HEK293 (cell line): ENCODE measurements around the gene ATMIN.

ENCODE experiments used
- CTCF ChIA-PET: fragments of 350-600 bp; formaldehyde crosslinking; extraction: SDS; loops from one replicate; lab custom pipeline; 2021; ENCODE audit warnings: antibody characterized with exemption; lab: Yijun Ruan, JAX
- POLR2A ChIA-PET: fragments of 300-600 bp; formaldehyde crosslinking; extraction: SDS; loops from one replicate; lab custom pipeline; 2020; ENCODE audit warnings: antibody characterized with exemption, inconsistent platforms; lab: Yijun Ruan, JAX
- H3K27ac ChIP-seq: fragments of 200-500 bp; sonication (Bioruptor generic); 2 replicates; pipeline ENCODE4 v1.5.1; 2014; ENCODE audit warnings: low read depth, low read length, control low read depth, inconsistent platforms; ENCODE audit errors: extremely low read depth
- H3K36me3 ChIP-seq, 2 experiments: fragments of 200-500 bp in 1 of 2; sonication (Bioruptor generic) in 1 of 2; 1 replicate in 1 of 2; 2 replicates in 1 of 2; pipeline ENCODE4 v1.5.1; 2014 to 2017; ENCODE audit warnings: inconsistent platforms in 2 of 2, low read length in 2 of 2; ENCODE audit not compliant: control insufficient read depth in 2 of 2, insufficient read depth in 1 of 2
- H3K4me1 ChIP-seq: fragments of 200-500 bp; sonication (Bioruptor generic); 2 replicates; pipeline ENCODE4 v1.5.1; 2014; ENCODE audit warnings: mild to moderate bottlenecking, low read length, inconsistent platforms; ENCODE audit not compliant: control insufficient read depth, insufficient read depth
- H3K4me3 ChIP-seq: 2 replicates; pipeline ENCODE4 v1.5.1; 2011; ENCODE audit warnings: low read depth, mild to moderate bottlenecking, control low read depth, low read length, moderate library complexity
- H3K9me3 ChIP-seq: fragments of 200-500 bp; sonication (Bioruptor generic); 2 replicates; pipeline ENCODE4 v1.5.1; 2014; ENCODE audit warnings: low read depth, low read length, inconsistent platforms; ENCODE audit not compliant: control insufficient read depth, insufficient read depth
- GLI4 ChIP-seq: fragments of 450-650 bp; formaldehyde crosslinking; IDR thresholded peaks from 2 replicates; pipeline ENCODE4 v1.5.1; 2016; ENCODE audit warnings: missing biosample characterization, missing genetic modification characterization
- INSM2 ChIP-seq: fragments of 450-650 bp; formaldehyde crosslinking; IDR thresholded peaks from 2 replicates; pipeline ENCODE4 v1.5.1; 2016; ENCODE audit warnings: missing biosample characterization, missing genetic modification characterization
- KLF16 ChIP-seq: fragments of 450-650 bp; formaldehyde crosslinking; IDR thresholded peaks from 2 replicates; pipeline ENCODE4 v1.5.1; 2017; ENCODE audit warnings: missing biosample characterization, missing genetic modification characterization
- KLF8 ChIP-seq: fragments of 450-650 bp; formaldehyde crosslinking; IDR thresholded peaks from 2 replicates; pipeline ENCODE4 v1.5.1; 2016; ENCODE audit warnings: missing biosample characterization, missing genetic modification characterization
- PRDM10 ChIP-seq: fragments of 450-650 bp; formaldehyde crosslinking; IDR thresholded peaks from 2 replicates; pipeline ENCODE4 v1.5.1; 2016; ENCODE audit warnings: missing biosample characterization, missing genetic modification characterization
- PRDM6 ChIP-seq: fragments of 450-650 bp; formaldehyde crosslinking; IDR thresholded peaks from 2 replicates; pipeline ENCODE4 v1.5.1; 2017; ENCODE audit warnings: missing biosample characterization, missing genetic modification characterization
- YY1 ChIP-seq: fragments of 450-650 bp; formaldehyde crosslinking; IDR thresholded peaks from 2 replicates; pipeline ENCODE4 v1.5.1; 2018; ENCODE audit warnings: missing biosample characterization, missing genetic modification characterization
- ZBTB49 ChIP-seq: fragments of 450-650 bp; formaldehyde crosslinking; IDR thresholded peaks from 2 replicates; pipeline ENCODE4 v1.5.1; 2016; ENCODE audit warnings: missing biosample characterization, missing genetic modification characterization, low read depth
- ZBTB6 ChIP-seq: fragments of 450-650 bp; formaldehyde crosslinking; IDR thresholded peaks from 2 replicates; pipeline ENCODE4 v1.5.1; 2017; ENCODE audit warnings: missing biosample characterization, missing genetic modification characterization
- ZEB2 ChIP-seq: fragments of 450-650 bp; formaldehyde crosslinking; IDR thresholded peaks from 2 replicates; pipeline ENCODE4 v1.5.1; 2016; ENCODE audit warnings: missing biosample characterization, missing genetic modification characterization
- ZNF138 ChIP-seq: fragments of 450-650 bp; formaldehyde crosslinking; IDR thresholded peaks from 2 replicates; pipeline ENCODE4 v1.5.1; 2016; ENCODE audit warnings: missing biosample characterization, missing genetic modification characterization, borderline replicate concordance
- ZNF23 ChIP-seq: fragments of 450-650 bp; formaldehyde crosslinking; IDR thresholded peaks from 2 replicates; pipeline ENCODE4 v1.5.1; 2016; ENCODE audit warnings: missing biosample characterization, missing genetic modification characterization, borderline replicate concordance
- ZNF350 ChIP-seq: fragments of 450-650 bp; formaldehyde crosslinking; IDR thresholded peaks from 2 replicates; pipeline ENCODE4 v1.5.0; 2017; ENCODE audit warnings: missing biosample characterization, mild to moderate bottlenecking, missing genetic modification characterization
- ZNF610 ChIP-seq: fragments of 450-650 bp; formaldehyde crosslinking; IDR thresholded peaks from 2 replicates; pipeline ENCODE4 v1.5.1; 2016; ENCODE audit warnings: missing biosample characterization, missing genetic modification characterization, borderline replicate concordance
- ZNF704 ChIP-seq: fragments of 450-650 bp; formaldehyde crosslinking; IDR thresholded peaks from 2 replicates; pipeline ENCODE4 v1.5.1; 2016; ENCODE audit warnings: missing biosample characterization, missing genetic modification characterization
- ZNF768 ChIP-seq: fragments of 450-650 bp; formaldehyde crosslinking; IDR thresholded peaks from 2 replicates; pipeline ENCODE4 v1.5.1; 2018; ENCODE audit warnings: missing biosample characterization, mild to moderate bottlenecking, missing genetic modification characterization
- ZSCAN23 ChIP-seq: fragments of 450-650 bp; formaldehyde crosslinking; IDR thresholded peaks from 2 replicates; pipeline ENCODE4 v1.5.1; 2016; ENCODE audit warnings: missing biosample characterization, missing genetic modification characterization
- ZXDB ChIP-seq: fragments of 450-650 bp; formaldehyde crosslinking; IDR thresholded peaks from 2 replicates; pipeline ENCODE4 v1.5.1; 2016; ENCODE audit warnings: missing biosample characterization, missing genetic modification characterization

The ATMIN gene

GRCh38 chr16:81040842-81041241 lies 5.2 kb downstream of the ATMIN start:
- ChIA-PET CTCF (no interaction called here), POLR2A (no interaction called here)

GRCh38 chr16:81041696-81042095 lies 6.1 kb downstream of the ATMIN start:
- no peaks in the 10 kb centered on the region for H3K9me3 ChIP-seq
- ChIA-PET POLR2A (no interaction called here), CTCF (no interaction called here)
- H3K4me1 ChIP-seq = peaks cover 3% of the 10 kb centered on the region; the same call in 1 of the 2 replicates
- no peak overlapping the region for H3K4me3 ChIP-seq
- peaks cover 8 to 80% of the 10 kb centered on the region in 2 experiments for H3K36me3 ChIP-seq
- no peak overlapping the region for H3K27ac ChIP-seq
- TF ChIP-seq ZNF610 (tag by site-specific recombination) (no peak), ZEB2 (tag by site-specific recombination) (no peak), ZNF768 (tag by site-specific recombination) (no peak), ZNF138 (tag by site-specific recombination) (no peak), ZNF704 (tag by site-specific recombination) (no peak), ZSCAN23 (tag by site-specific recombination) (no peak), YY1 (no peak), ZBTB6 (no peak), PRDM10 (tag by site-specific recombination) (no peak), KLF16 (tag by site-specific recombination) (no peak)

More at GRCh38 chr16:81040842-81041241, 5.2 kb downstream of the ATMIN start:
- TF ChIP-seq GLI4 (tag by site-specific recombination) (no peak), INSM2 (no peak), KLF8 (tag by site-specific recombination) (no peak), ZBTB49 (tag by site-specific recombination) (no peak), PRDM6 (tag by site-specific recombination) (no peak), ZXDB (tag by site-specific recombination) (no peak), ZNF23 (no peak), ZNF350 (tag by site-specific recombination) (no peak)
- peaks cover 3% of the 10 kb centered on the region; the same call in 1 of the 2 replicates for H3K4me1 ChIP-seq
- H3K4me3 ChIP-seq = no peak overlapping the region
- H3K9me3 ChIP-seq = no peaks in the 10 kb centered on the region
- H3K27ac ChIP-seq = no peak overlapping the region
- peaks cover 8 to 80% of the 10 kb centered on the region in 2 experiments for H3K36me3 ChIP-seq
